ENCODE measurements around the gene PEG3.

PEG3 gene

DNA sequence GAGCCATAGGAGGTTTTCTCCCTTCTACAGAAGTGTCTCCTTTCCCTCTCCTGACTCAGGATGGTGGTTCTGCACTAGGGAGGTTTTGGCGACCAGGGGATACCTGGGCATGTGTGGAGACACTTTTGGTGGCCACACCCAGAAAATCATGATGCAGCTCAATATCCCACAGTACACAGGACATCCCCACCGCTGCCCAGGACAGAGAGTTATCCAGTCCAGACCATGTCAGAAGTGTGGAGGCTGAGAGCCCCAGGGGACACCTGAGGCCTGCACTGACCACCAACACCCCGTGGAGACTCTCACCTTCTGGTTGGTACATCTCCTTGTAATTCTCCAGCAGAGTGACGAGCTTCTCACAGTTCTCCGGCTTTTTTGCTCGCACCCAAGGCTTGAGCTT, 16.6 kb downstream of the PEG3 start:
- Mint-ChIP-seq H3K9me3 (peaks cover 74% of the 10 kb centered on the region), H3K4me1 (no peaks in the 10 kb centered on the region), H3K27me3 (ENCODE audit: low read depth) (no peaks in the 10 kb centered on the region), H3K4me3 (no peak overlapping the region), H3K36me3 (ENCODE audit: low read depth) (no peaks in the 10 kb centered on the region), H3K27ac (no peak overlapping the region)
- no peak for TF ChIP-seq CTCF (IDR thresholded peaks at IDR 0.05; ENCODE audit: unreplicated experiment in 3 of 3)

DNA sequence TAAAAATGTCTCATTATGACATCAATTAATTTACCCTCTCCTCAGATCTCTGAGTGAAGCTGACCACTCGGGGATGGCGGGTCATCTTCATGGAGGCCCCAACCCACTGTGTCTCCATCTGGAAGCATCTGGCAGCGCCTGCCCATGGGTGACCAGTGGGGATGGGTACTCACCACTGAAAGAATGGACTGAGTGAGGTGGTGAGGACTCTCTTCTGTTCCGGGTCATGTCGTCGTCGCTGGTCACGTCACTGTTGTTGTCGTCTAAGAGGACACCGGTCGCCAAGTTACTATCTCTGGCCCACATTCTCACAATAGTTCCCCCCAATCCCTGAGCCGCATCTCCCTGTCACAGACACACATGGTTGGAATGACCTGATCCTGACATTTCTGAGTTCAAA, 17.1 kb downstream of the PEG3 start:
- Mint-ChIP-seq H3K27me3 (ENCODE audit: low read depth) (no peaks in the 10 kb centered on the region), H3K9me3 (peaks cover 79% of the 10 kb centered on the region), H3K4me1 (no peaks in the 10 kb centered on the region), H3K27ac (no peak overlapping the region), H3K4me3 (no peak overlapping the region), H3K36me3 (ENCODE audit: low read depth) (peaks cover 3% of the 10 kb centered on the region)
- TF ChIP-seq CTCF (IDR thresholded peaks at IDR 0.05; ENCODE audit: unreplicated experiment in 3 of 3) = no peak

DNA sequence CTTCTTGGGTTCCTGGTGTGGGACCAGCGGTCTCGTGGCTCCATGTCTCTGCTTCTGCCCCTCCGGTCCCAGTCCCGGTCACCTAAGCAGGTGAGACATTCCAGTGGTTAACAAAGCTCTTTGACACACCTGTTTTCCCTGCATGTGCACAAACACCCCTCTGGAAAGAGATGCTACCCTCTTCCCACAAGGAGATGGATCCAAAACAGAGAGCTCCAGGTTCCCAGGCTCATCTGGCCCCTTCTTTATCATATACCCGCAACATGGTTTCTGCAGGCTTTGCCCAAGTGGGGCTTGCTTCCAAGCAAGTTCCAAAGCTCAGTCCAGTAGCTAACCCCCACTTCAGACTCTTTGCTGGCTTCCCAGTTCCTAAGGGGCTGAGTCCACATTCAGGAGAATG, 17.8 kb downstream of the PEG3 start:
- H3K9me3 Mint-ChIP-seq = peaks cover 81% of the 10 kb centered on the region
- peaks cover 3% of the 10 kb centered on the region for H3K36me3 Mint-ChIP-seq (ENCODE audit: low read depth)
- no peaks in the 10 kb centered on the region for H3K4me1 Mint-ChIP-seq
- no peak for TF ChIP-seq CTCF (IDR thresholded peaks at IDR 0.05; ENCODE audit: unreplicated experiment in 3 of 3)
- H3K27ac Mint-ChIP-seq = no peak overlapping the region
- no peak overlapping the region for H3K4me3 Mint-ChIP-seq
- no peaks in the 10 kb centered on the region for H3K27me3 Mint-ChIP-seq (ENCODE audit: low read depth)

DNA sequence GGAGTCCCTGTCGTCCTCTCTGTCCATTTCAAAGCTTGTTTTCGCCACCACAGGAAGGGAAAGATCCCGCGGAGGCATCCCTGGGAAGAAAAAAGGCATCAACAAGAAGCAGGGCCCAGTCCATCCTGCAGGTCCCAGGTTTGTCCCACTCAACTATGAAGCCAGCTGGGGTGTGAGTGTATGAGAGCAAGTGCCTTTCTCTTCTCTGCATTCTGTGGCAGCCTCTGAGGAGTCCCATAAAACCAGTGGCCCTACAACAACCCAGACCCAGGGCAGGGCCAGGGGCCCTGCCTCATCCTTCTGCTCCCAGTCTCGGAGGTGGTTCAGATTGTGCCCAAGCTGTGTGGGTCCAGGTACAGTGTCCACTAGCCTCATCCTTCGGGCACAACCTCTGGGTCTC, 18.9 kb downstream of the PEG3 start:
- TF ChIP-seq CTCF (IDR thresholded peaks at IDR 0.05; ENCODE audit: unreplicated experiment in 3 of 3) = no peak

GRCh38 chr19:56821209-56821608, 19.3 kb downstream of the PEG3 start:
- H3K4me3 Mint-ChIP-seq = no peak overlapping the region
- no peaks in the 10 kb centered on the region for H3K27me3 Mint-ChIP-seq (ENCODE audit: low read depth)
- no peaks in the 10 kb centered on the region for H3K4me1 Mint-ChIP-seq
- peaks cover 6% of the 10 kb centered on the region for H3K36me3 Mint-ChIP-seq (ENCODE audit: low read depth)
- TF ChIP-seq CTCF (IDR thresholded peaks at IDR 0.05; ENCODE audit: unreplicated experiment in 3 of 3) = no peak
- H3K9me3 Mint-ChIP-seq = peaks cover 82% of the 10 kb centered on the region
- no peak overlapping the region for H3K27ac Mint-ChIP-seq

More for the DNA sequence above, 18.9 kb downstream of the PEG3 start:
- H3K4me3 Mint-ChIP-seq = no peak overlapping the region
- peaks cover 4% of the 10 kb centered on the region for H3K36me3 Mint-ChIP-seq (ENCODE audit: low read depth)
- H3K27ac Mint-ChIP-seq = no peak overlapping the region
- no peaks in the 10 kb centered on the region for H3K27me3 Mint-ChIP-seq (ENCODE audit: low read depth)
- no peaks in the 10 kb centered on the region for H3K4me1 Mint-ChIP-seq
- peaks cover 83% of the 10 kb centered on the region for H3K9me3 Mint-ChIP-seq

DNA sequence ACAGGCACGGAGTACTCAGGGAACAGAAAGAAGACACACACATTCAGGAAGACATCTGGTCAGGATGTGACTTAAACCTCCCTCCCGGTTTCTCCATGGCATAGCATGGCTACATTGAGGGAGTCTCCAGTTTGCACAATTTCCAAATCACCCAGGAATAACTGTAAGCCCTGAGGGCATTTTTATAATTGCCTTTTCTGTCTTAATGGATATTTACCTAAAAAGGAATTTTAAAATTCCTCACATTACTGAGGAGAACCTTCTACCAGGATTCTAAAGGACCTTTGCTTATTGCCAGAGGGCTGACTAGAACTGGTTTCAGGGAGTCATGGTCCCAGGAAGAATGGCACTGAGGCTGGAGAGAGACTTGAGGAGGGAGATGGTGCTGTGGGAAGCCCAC, 21.4 kb downstream of the PEG3 start:
- Mint-ChIP-seq H3K9me3 (peaks cover 87% of the 10 kb centered on the region), H3K27me3 (ENCODE audit: low read depth) (no peaks in the 10 kb centered on the region), H3K4me3 (no peak overlapping the region), H3K27ac (no peak overlapping the region), H3K36me3 (ENCODE audit: low read depth) (peaks cover 6% of the 10 kb centered on the region), H3K4me1 (no peaks in the 10 kb centered on the region)
- TF ChIP-seq CTCF (IDR thresholded peaks at IDR 0.05; ENCODE audit: unreplicated experiment in 3 of 3) = no peak

Data from nephron (organoid).